ENCODE measurements around the gene MTFMT.

DNA sequence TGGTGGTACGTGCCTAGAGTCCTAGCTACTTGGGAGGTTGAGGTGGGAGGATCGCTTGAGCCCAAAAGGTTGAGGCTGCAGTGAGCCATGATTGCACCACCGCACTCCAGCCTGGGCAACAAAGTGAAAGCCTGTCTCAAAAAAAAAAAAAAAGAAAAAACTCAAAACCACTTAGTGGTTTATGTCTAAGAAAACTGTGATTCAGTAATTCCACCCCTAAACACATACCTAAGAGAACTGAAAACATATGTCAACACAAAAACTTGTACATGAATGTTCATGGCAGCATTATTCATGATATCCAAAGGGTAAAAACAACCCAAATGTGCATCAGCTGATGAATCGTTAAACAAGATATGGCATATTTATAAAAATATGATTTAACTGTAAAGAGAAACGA lies 54.0 kb downstream of the MTFMT start:
- TF ChIP-seq CTCF (conservative IDR thresholded peaks at IDR 0.05; ENCODE audit: low read length) (no peak), EZH2phosphoT487 (IDR thresholded peaks at IDR 0.05; ENCODE audit: borderline replicate concordance) (no peak)
